H1 (cell line): Measurements from ENCODE around the gene LIN37.

ENCODE experiments used
- CHD2 ChIP-seq: IDR thresholded peaks from 2 replicates; pipeline ENCODE4 v1.6.1; 2012; ENCODE audit warnings: low read length, improper control_type of control experiment
- CREB1 ChIP-seq: IDR thresholded peaks from 2 replicates; pipeline ENCODE4 v1.6.1; 2012; ENCODE audit warnings: inconsistent platforms
- EZH2 ChIP-seq: fragments of 200-600 bp; sonication (generic); IDR thresholded peaks from 2 replicates; pipeline ENCODE4 v1.7.1; 2012; ENCODE audit warnings: low read depth, mild to moderate bottlenecking, moderate library complexity, low read length, inconsistent platforms; ENCODE audit not compliant: severe bottlenecking
- POLR2A ChIP-seq, 2 experiments: IDR thresholded peaks; 1 replicate in 1 of 2; 2 replicates in 1 of 2; pipeline ENCODE4 v1.6.1; 2011; ENCODE audit warnings: low read depth in 2 of 2, low read length in 2 of 2, mild to moderate bottlenecking in 2 of 2; ENCODE audit errors: control extremely low read depth in 1 of 2
- RAD21 ChIP-seq, 2 experiments: IDR thresholded peaks in 1 of 2; conservative IDR thresholded peaks in 1 of 2; 2 replicates each; pipeline ENCODE4 v1.6.1; 2011; ENCODE audit warnings: low read depth in 2 of 2, low read length in 2 of 2, improper control_type of control experiment in 1 of 2, inconsistent platforms in 1 of 2, mild to moderate bottlenecking in 1 of 2, moderate library complexity in 1 of 2
- TAF1 ChIP-seq: IDR thresholded peaks from 2 replicates; pipeline ENCODE4 v1.6.1; 2011; ENCODE audit warnings: mild to moderate bottlenecking, low read depth, low read length
- TF ChIP-seq, protein P1 (sequence below), 3 experiments: IDR thresholded peaks; 1 replicate in 2 of 3; 2 replicates in 1 of 3; pipeline versions ENCODE4 v1.5.1 to v1.6.1; 2011; ENCODE audit warnings: low read length in 3 of 3, mild to moderate bottlenecking in 3 of 3, inconsistent platforms in 2 of 3, low read depth in 1 of 3, moderate library complexity in 1 of 3; ENCODE audit not compliant: insufficient read depth in 1 of 3; ENCODE audit errors: control extremely low read depth in 1 of 3

DNA sequence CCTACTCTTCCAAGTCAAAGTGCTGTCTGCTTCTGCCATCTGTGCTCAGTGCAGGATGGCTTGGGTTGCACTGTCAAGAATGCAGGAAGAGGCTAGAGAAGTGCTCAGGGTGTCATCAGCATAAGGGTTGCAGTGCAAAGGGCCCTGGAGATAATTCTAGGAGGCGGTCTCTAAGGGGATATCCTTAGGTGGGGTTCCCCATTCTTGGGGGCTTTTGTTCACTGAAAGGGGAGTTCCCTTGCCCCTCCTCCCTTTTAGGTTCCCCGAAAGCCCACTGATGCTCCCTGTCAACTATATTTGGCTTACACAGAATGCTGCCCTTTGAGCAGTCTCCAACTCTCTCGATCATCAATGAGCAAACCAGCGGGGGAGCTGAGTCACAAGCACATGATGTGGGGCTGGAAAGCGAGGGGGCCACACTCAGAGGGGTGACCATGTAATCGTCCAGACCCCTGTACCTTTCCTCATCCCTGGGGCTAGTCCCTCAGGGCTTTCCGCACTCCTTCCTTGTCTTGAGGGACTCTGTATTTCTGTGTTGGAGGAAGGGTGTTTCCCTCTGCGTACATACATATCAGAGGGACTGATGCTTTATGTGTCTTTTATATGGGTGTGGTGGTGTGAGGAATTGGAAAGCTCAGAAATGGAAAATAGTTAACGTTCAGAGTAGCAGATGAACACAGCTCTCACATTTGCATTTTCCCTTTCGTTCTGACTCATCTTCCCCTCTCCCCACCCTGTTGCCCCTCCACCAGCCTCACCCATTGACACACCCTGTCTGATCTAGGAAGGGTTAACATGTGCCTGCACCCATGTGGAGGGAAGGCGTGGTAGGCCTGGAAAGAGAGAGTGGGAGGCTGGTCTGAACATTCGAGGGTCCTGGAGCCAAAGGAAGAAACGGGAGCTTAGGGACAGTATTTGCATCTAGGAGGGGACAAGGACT is 37.3 kb upstream of the LIN37 start:
- TF ChIP-seq, protein P1, sequence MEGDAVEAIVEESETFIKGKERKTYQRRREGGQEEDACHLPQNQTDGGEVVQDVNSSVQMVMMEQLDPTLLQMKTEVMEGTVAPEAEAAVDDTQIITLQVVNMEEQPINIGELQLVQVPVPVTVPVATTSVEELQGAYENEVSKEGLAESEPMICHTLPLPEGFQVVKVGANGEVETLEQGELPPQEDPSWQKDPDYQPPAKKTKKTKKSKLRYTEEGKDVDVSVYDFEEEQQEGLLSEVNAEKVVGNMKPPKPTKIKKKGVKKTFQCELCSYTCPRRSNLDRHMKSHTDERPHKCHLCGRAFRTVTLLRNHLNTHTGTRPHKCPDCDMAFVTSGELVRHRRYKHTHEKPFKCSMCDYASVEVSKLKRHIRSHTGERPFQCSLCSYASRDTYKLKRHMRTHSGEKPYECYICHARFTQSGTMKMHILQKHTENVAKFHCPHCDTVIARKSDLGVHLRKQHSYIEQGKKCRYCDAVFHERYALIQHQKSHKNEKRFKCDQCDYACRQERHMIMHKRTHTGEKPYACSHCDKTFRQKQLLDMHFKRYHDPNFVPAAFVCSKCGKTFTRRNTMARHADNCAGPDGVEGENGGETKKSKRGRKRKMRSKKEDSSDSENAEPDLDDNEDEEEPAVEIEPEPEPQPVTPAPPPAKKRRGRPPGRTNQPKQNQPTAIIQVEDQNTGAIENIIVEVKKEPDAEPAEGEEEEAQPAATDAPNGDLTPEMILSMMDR (IDR thresholded peaks at IDR 0.05; ENCODE audit: control extremely low read depth in 1 of 3, insufficient read depth in 1 of 3, low read depth in 1 of 3, low read length in 3 of 3): no peak
- TF ChIP-seq CREB1 (no peak), RAD21 (IDR thresholded peaks at IDR 0.05 in 1 of 2, conservative IDR thresholded peaks at IDR 0.05 in 1 of 2; ENCODE audit: low read depth in 2 of 2, low read length in 2 of 2) (no peak), EZH2 (no peak), POLR2A (IDR thresholded peaks at IDR 0.05; ENCODE audit: control extremely low read depth in 1 of 2, low read depth in 2 of 2, low read length in 2 of 2) (no peak), TAF1 (no peak), CHD2 (no peak)
